ENCODE measurements around the gene PLAU.

Gene PLAU

DNA sequence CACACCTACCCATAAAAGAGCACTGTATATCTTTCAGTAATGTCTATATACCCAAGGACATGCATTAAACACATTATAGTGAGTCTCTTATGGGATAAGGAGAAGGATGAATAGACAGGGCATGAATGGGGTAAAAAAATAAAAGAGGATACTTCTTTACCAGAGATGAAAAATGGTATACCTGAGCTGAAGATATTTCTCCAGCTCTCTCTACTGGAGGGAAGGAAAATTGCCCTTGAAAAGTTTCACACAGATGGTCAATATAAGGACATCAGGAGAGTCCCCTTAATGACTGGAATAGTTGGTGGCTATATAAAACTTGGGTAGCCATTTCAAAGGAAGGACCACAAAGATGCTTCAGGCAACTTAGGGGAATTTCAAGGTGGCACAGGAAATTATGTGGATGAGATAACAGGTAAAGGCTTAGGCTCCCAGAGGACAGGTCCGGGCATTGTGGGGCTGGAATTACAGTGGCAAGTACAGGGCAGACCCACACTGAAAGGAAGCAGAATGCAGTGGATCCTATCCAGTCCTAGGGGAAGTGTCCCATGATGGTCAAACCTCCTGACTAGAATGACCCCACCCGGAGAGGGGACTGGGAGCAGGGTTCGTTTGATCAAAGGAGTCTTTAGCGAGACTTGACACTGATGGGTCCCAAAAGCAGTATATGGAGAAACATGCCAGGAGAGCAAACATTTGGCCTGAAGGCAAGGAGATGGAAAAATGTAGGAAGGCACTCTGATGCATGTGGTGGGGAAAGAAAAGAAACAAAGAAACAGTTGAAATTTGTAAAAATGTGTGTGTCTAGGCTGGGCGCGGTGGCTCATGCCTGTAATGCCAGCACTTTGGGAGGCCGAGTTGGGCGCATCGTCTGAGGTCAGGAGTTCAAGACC lies 35.6 kb downstream of the PLAU start:
- Mint-ChIP-seq H3K4me1 (peaks cover 30% of the 10 kb centered on the region), H3K27me3 (ENCODE audit: low read depth, poor library complexity) (peaks cover 3% of the 10 kb centered on the region), H3K9me3 (peaks cover 16% of the 10 kb centered on the region), H3K27ac (peak overlapping the region; percentile 96), H3K36me3 (ENCODE audit: low read depth) (peaks cover 4% of the 10 kb centered on the region), H3K4me3 (no peak overlapping the region)
- TF ChIP-seq, protein P1, sequence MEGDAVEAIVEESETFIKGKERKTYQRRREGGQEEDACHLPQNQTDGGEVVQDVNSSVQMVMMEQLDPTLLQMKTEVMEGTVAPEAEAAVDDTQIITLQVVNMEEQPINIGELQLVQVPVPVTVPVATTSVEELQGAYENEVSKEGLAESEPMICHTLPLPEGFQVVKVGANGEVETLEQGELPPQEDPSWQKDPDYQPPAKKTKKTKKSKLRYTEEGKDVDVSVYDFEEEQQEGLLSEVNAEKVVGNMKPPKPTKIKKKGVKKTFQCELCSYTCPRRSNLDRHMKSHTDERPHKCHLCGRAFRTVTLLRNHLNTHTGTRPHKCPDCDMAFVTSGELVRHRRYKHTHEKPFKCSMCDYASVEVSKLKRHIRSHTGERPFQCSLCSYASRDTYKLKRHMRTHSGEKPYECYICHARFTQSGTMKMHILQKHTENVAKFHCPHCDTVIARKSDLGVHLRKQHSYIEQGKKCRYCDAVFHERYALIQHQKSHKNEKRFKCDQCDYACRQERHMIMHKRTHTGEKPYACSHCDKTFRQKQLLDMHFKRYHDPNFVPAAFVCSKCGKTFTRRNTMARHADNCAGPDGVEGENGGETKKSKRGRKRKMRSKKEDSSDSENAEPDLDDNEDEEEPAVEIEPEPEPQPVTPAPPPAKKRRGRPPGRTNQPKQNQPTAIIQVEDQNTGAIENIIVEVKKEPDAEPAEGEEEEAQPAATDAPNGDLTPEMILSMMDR (IDR thresholded peaks at IDR 0.05) = no peak
- no peak for DNase-seq

DNA sequence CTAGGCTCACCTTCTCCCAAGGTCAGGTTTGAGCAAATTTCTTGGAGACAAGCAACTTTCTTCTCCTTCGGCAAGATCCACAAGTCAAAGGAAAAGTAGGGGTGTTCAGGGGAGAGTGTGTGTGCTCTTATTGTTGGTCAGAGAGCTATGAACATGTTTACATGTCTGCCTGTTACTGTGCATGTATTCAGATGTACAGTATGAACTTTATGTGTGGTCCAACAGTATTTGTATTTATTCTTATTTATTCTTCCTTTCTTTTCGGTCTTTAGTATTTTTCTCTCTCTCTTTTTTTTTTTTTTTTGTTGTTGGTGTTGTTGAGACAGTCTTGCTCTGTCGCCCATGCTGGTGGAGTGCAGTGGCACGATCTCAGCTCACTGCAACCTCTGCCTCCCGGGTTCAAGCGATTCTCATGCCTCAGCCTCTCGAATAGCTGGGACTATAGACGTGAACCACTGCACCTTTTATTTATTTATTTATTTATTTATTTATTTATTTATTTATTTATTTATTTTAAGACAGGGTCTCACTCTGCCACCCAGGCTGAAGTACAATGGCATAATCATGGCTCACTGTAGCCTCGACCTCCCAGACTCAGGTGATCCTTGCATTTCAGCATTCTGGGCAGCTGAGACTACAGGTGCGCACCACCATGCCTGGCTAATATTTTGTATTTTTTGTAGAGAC lies 38.2 kb downstream of the PLAU start:
- TF ChIP-seq, protein P1 (IDR thresholded peaks at IDR 0.05) = no peak
- H3K27ac Mint-ChIP-seq = peak overlapping the region; percentile 85
- H3K36me3 Mint-ChIP-seq (ENCODE audit: low read depth) = no peaks in the 10 kb centered on the region
- no peak overlapping the region for H3K4me3 Mint-ChIP-seq
- DNase-seq = no peak
- H3K27me3 Mint-ChIP-seq (ENCODE audit: low read depth, poor library complexity) = peaks cover 3% of the 10 kb centered on the region
- peaks cover 9% of the 10 kb centered on the region for H3K9me3 Mint-ChIP-seq
- peaks cover 30% of the 10 kb centered on the region for H3K4me1 Mint-ChIP-seq

DNA sequence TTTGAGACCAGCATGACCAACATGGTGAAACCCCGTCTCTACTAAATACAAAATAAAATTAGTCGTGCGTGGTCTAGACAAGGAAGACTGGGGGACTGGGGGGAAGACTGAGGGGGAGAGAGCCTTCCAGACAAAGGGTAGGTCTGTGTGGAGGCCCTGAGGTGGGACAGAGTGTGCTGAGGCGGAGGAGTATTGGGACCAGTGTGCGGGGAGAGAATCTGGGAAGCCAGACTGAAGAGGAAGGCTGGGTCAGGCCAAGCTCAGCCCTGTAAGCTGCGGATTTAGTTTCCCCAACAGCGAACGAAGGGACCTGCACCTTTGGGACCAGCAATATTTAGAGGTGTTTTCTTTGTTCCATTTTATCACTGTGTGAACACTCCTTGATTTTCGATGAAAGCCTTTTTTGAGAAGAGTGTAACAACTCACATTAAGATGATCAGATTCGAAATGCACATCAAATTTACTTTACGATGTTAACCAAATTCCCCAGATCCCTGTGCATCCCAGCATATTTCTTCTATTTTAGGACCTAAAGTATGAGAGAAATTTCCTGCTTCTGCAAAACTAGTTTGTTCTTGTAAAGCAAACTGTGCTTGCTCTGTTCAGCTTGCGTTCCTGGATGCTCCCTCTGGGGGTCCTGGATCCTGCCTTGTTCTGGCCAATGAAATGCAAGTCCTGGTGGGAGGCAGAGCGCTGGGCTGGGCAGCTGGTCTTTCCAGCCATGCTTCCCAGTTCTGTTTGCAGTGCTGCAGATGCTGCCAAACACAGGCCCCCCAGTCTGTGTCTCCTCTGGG lies 39.4 kb downstream of the PLAU start:
- no peak overlapping the region for H3K4me3 Mint-ChIP-seq
- H3K36me3 Mint-ChIP-seq (ENCODE audit: low read depth) = no peaks in the 10 kb centered on the region
- H3K27ac Mint-ChIP-seq = peak overlapping the region; percentile 92
- no peak for DNase-seq
- peaks cover 30% of the 10 kb centered on the region for H3K4me1 Mint-ChIP-seq
- TF ChIP-seq, protein P1 (IDR thresholded peaks at IDR 0.05) = no peak
- peaks cover 3% of the 10 kb centered on the region for H3K27me3 Mint-ChIP-seq (ENCODE audit: low read depth, poor library complexity)
- peaks cover 4% of the 10 kb centered on the region for H3K9me3 Mint-ChIP-seq

DNA sequence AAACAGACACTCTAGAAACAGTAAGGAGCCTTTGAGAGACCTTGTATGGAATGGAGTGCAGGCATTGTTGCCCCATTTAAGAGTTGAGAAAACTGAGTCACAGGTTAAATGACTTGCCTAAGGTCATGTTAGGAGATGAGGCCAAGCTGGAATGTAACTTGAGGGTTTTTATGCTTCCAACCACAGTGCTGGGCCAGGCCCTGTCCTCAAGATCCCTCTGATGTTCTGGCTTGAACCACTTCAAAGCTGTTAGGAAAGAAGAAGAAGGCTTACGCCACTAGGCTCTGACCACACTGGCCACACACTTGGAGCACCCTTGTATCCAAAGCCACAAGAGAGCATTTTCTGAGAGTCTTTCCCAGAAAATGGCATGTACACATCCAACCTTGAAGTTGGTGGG lies 42.7 kb downstream of the PLAU start:
- peaks cover 35% of the 10 kb centered on the region for H3K4me1 Mint-ChIP-seq
- no peak overlapping the region for H3K4me3 Mint-ChIP-seq
- TF ChIP-seq, protein P1 (IDR thresholded peaks at IDR 0.05) = no peak
- peaks cover 3% of the 10 kb centered on the region for H3K27me3 Mint-ChIP-seq (ENCODE audit: low read depth, poor library complexity)
- DNase-seq = no peak
- no peak overlapping the region for H3K27ac Mint-ChIP-seq
- H3K9me3 Mint-ChIP-seq = no peaks in the 10 kb centered on the region
- H3K36me3 Mint-ChIP-seq (ENCODE audit: low read depth) = no peaks in the 10 kb centered on the region

DNA sequence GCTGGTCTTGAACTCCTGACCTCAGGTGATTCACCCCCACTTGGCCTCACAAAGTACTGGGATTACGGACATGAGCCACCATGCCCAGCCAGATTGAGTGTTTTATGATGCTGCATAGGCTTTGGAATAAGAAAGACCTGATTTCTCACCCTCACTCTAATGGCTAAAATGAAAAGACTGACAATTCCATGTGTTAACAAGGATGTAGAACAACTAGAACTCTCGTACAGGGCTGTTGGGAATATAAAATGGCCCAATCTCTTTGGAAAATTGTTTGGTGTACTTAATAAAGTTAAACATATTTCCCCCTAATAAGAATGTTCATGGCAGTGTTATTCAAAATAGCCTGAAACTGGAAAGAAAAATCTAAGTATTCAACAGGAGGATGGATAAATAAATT lies 43.8 kb downstream of the PLAU start:
- no peaks in the 10 kb centered on the region for H3K36me3 Mint-ChIP-seq (ENCODE audit: low read depth)
- DNase-seq = no peak
- no peak overlapping the region for H3K4me3 Mint-ChIP-seq
- H3K27me3 Mint-ChIP-seq (ENCODE audit: low read depth, poor library complexity) = peaks cover 3% of the 10 kb centered on the region
- no peak overlapping the region for H3K27ac Mint-ChIP-seq
- no peaks in the 10 kb centered on the region for H3K9me3 Mint-ChIP-seq
- TF ChIP-seq, protein P1 (IDR thresholded peaks at IDR 0.05) = no peak
- H3K4me1 Mint-ChIP-seq = peaks cover 31% of the 10 kb centered on the region
